H1 (cell line): Measurements from ENCODE around the gene TOGARAM1. TPM values are rescaled to one million over a fixed set of nuclear protein-coding genes. Genes with fewer than 3 reads are reported as not detected.

Source experiments
- E2F6 ChIP-seq: IDR thresholded peaks from 2 replicates; pipeline ENCODE4 v1.6.1; 2012; ENCODE audit warnings: inconsistent platforms
- polyA plus RNA-seq, 7 experiments: library from polyadenylated mRNA; depleted of rRNA in 3 of 7; stranded (reverse) in 5 of 7; unstranded in 2 of 7; fragments of >200 nt in 5 of 7; fragments of 200-250 nt in 2 of 7; gene quantifications; 1 replicate in 5 of 7; 2 replicates in 1 of 7; 4 replicates in 1 of 7; pipeline versions ENCODE4 v1.2.1 to v1.2.3, GENCODE V29; 2011 to 2013; ENCODE audit warnings: missing spikeins in 2 of 7, mixed read lengths in 2 of 7
- total RNA-seq: library from RNA; stranded (reverse); fragmentation: NEBNext Ultra II Directional; extraction: Animal tissue kit (Norgen Biotek cat#: 25700); gene quantifications from 2 replicates; pipeline ENCODE4 v1.2.1, GENCODE V29; 2021

Gene TOGARAM1
- total and polyA plus RNA-seq, 2 of the 8 experiments (the other 6 are each of a cell fraction or from before 2014, with no cell fraction given), result 2.5 to 6.8 TPM

GRCh38 chr14:45084946-45085346 lies 123.0 kb downstream of the TOGARAM1 start (continued):
- TF ChIP-seq E2F6, result no peak
- TF ChIP-seq, all 59 proteins: peak for 0
